ENCODE measurements around the gene METTL16.
"Not testable (repeated sequence)": the region's sequence is repeated elsewhere in the genome, so short reads cannot be mapped to it uniquely, and the experiment has no call there.

METTL16 gene

GRCh38 chr17:2452216-2452750 lies 59.4 kb downstream of the METTL16 start:
- no peak overlapping the region for H3K4me3 ChIP-seq (ENCODE audit: low read depth, low read length)
- DNase-seq (ENCODE audit: low read depth) = no peak
- no peak for TF ChIP-seq CTCF (IDR thresholded peaks at IDR 0.05; ENCODE audit: control insufficient read depth, extremely low read depth, insufficient read depth)

- no peak for TF ChIP-seq CTCF (IDR thresholded peaks at IDR 0.05; ENCODE audit: control insufficient read depth, extremely low read depth, insufficient read depth)
- no peak for DNase-seq (ENCODE audit: low read depth)
- no peak overlapping the region for H3K4me3 ChIP-seq (ENCODE audit: low read depth, low read length)
Observed at GRCh38 chr17:2450016-2450650, 61.6 kb downstream of the METTL16 start.

- DNase-seq (ENCODE audit: low read depth) = no peak
- no peak overlapping the region for H3K4me3 ChIP-seq (ENCODE audit: low read depth, low read length)
- no peak for TF ChIP-seq CTCF (IDR thresholded peaks at IDR 0.05; ENCODE audit: control insufficient read depth, extremely low read depth, insufficient read depth)
Observed at GRCh38 chr17:2449486-2449885, 62.2 kb downstream of the METTL16 start.

- DNase-seq (ENCODE audit: low read depth); H3K4me3 ChIP-seq (ENCODE audit: low read depth, low read length): not testable (repeated sequence)
Observed at GRCh38 chr17:2447479-2447878, 64.2 kb downstream of the METTL16 start.

- no peak for DNase-seq (ENCODE audit: low read depth)
- no peak overlapping the region for H3K4me3 ChIP-seq (ENCODE audit: low read depth, low read length)
- no peak for TF ChIP-seq CTCF (IDR thresholded peaks at IDR 0.05; ENCODE audit: control insufficient read depth, extremely low read depth, insufficient read depth)
Observed at GRCh38 chr17:2445638-2446037, 66.0 kb downstream of the METTL16 start.

GRCh38 chr17:2444382-2444781 lies 67.3 kb downstream of the METTL16 start:
- no peak overlapping the region for H3K4me3 ChIP-seq (ENCODE audit: low read depth, low read length)
- TF ChIP-seq CTCF (IDR thresholded peaks at IDR 0.05; ENCODE audit: control insufficient read depth, extremely low read depth, insufficient read depth) = no peak
- DNase-seq (ENCODE audit: low read depth) = no peak

- TF ChIP-seq CTCF (IDR thresholded peaks at IDR 0.05; ENCODE audit: control insufficient read depth, extremely low read depth, insufficient read depth) = no peak
- no peak overlapping the region for H3K4me3 ChIP-seq (ENCODE audit: low read depth, low read length)
- DNase-seq (ENCODE audit: low read depth) = no peak
Observed at GRCh38 chr17:2442166-2442565, 69.5 kb downstream of the METTL16 start.

Data from LNCaP clone FGC (cell line).